ENCODE results near the gene MACROH2A1. TPM values are rescaled to one million over a fixed set of nuclear protein-coding genes. Genes with fewer than 3 reads are reported as not detected.

The MACROH2A1 gene
- total and polyA plus RNA-seq, 2 of the 4 experiments (the other 2 are of a cell fraction), result 122 to 126 TPM

GRCh38 chr5:135296900-135297816 lies 101.9 kb downstream of the MACROH2A1 start:
- H2BK15ac ChIP-seq (ENCODE audit: low read depth, low read length), result peak overlapping the region; percentile 58; the same call in 1 of the 3 replicates
- H3K27ac ChIP-seq (ENCODE audit: insufficient read depth, low read length), result peak overlapping the region; percentile 1; the same call in 1 of the 2 replicates
- no peak overlapping the region for H3K9ac ChIP-seq (ENCODE audit: low read depth, low read length)
- peak overlapping the region; percentile 82 for H3K4ac ChIP-seq (ENCODE audit: low read depth, low read length)
- H2BK5ac ChIP-seq (ENCODE audit: low read depth, low read length, poor library complexity, severe bottlenecking), result peak overlapping the region; percentile 41
- POLR2A ChIA-PET (ENCODE audit: unreplicated experiment), result no interaction called here
- 0 out of 2 replicates have a peak, but pooled peaks cover 3% of the 10 kb centered on the region for H3K9me1 ChIP-seq (ENCODE audit: insufficient read depth, low read length)
- H3K9me3 ChIP-seq (ENCODE audit: control insufficient read depth, insufficient read depth, low read length), result no peaks in the 10 kb centered on the region
- dilution Hi-C loops (cut with HindIII; ENCODE audit: low sequenced_read_pairs, unreplicated experiment) (no loop called here), in situ Hi-C loops (cut with MboI; ENCODE audit: low sequenced_read_pairs) (no loop called here), intact Hi-C loops (cut with micrococcal nuclease) (no loop called here)
- no peaks in the 10 kb centered on the region for H4K20me1 ChIP-seq (ENCODE audit: insufficient read depth, low read length)
- H4K91ac ChIP-seq (ENCODE audit: insufficient read depth, low read depth, low read length), result peak overlapping the region; percentile 66; the same call in 1 of the 2 replicates
- H3K27me3 ChIP-seq (ENCODE audit: control insufficient read depth, insufficient read depth, low read length), result no peaks in the 10 kb centered on the region
- peak overlapping the region; percentile 88 for H2BK120ac ChIP-seq (ENCODE audit: low read depth, low read length)
- H2AK9ac ChIP-seq (replicated peaks; ENCODE audit: low read depth, low read length, poor library complexity), result peak overlapping the region; percentile 68
- peak overlapping the region; percentile 46 to 79; a peak in 1 of 4 replicates for H4K8ac ChIP-seq (ENCODE audit: low read depth in 2 of 2, low read length in 2 of 2)
- H3K56ac ChIP-seq (ENCODE audit: extremely low read depth, insufficient read depth, low read length), result no peak overlapping the region
- H3K4me1 ChIP-seq (ENCODE audit: control insufficient read depth, insufficient read depth, low read length), result peaks cover 4% of the 10 kb centered on the region
- peak overlapping the region; percentile 91 for H3K18ac ChIP-seq (ENCODE audit: low read depth, low read length)
- BruUV-seq (replicated peaks), result no TSS peak
- H2BK20ac ChIP-seq (ENCODE audit: low read depth, low read length), result peak overlapping the region; percentile 71
- peak overlapping the region; percentile 38 for H3K14ac ChIP-seq (replicated peaks; ENCODE audit: low read depth, low read length)
- H4K5ac ChIP-seq (ENCODE audit: low read depth, low read length), result peak overlapping the region; percentile 92
- H3K4me2 ChIP-seq (ENCODE audit: low read depth, low read length), result no peak overlapping the region
- no CpG with 5 or more reads among the region's 5 CpGs for WGBS, 2 experiments (ENCODE audit: extremely low coverage in 2 of 2, insufficient read length in 1 of 2)
- H3K36me3 ChIP-seq (ENCODE audit: control insufficient read depth, insufficient read depth, low read length), result no peaks in the 10 kb centered on the region
- H3K23ac ChIP-seq (ENCODE audit: low read depth, low read length), result peak overlapping the region; percentile 34
- DNase-seq, result no peak
- H2AK5ac ChIP-seq (ENCODE audit: low read depth, low read length), result peak overlapping the region; percentile 81
- H2AFZ ChIP-seq (replicated peaks; ENCODE audit: low read length, poor library complexity), result peak overlapping the region; percentile 69
- CTCF ChIA-PET, result no interaction called here
- no peaks in the 10 kb centered on the region for H3K79me1 ChIP-seq (ENCODE audit: low read depth in 1 of 2, low read length in 2 of 2)
- H3K4me3 ChIP-seq (ENCODE audit: insufficient read depth, low read depth, low read length), result no peak overlapping the region
- ATAC-seq (ENCODE audit: low read depth), result no peak
- no peak for TF ChIP-seq MAZ (IDR thresholded peaks at IDR 0.05; ENCODE audit: borderline replicate concordance, low read depth, low read length)
- TF ChIP-seq BHLHE40 (IDR thresholded peaks at IDR 0.05; ENCODE audit: low read depth, low read length), result no peak
- TF ChIP-seq RCOR1 (IDR thresholded peaks at IDR 0.05; ENCODE audit: insufficient replicate concordance, low read length), result no peak
- TF ChIP-seq CTCF (conservative IDR thresholded peaks at IDR 0.05; ENCODE audit: low read depth, low read length), result no peak
- TF ChIP-seq NFE2L2 (IDR thresholded peaks at IDR 0.05; ENCODE audit: low read depth, low read length), result no peak
- TF ChIP-seq MXI1 (IDR thresholded peaks at IDR 0.05; ENCODE audit: borderline replicate concordance, low read depth, low read length), result no peak
- no peak for TF ChIP-seq POLR2A (IDR thresholded peaks at IDR 0.05; ENCODE audit: low read depth, low read length)
- TF ChIP-seq ELK1 (IDR thresholded peaks at IDR 0.05; ENCODE audit: borderline replicate concordance, low read depth, low read length), result no peak
- TF ChIP-seq SMC3 (IDR thresholded peaks at IDR 0.05; ENCODE audit: low read depth, low read length), result no peak
- no peak for TF ChIP-seq CEBPB (IDR thresholded peaks at IDR 0.05; ENCODE audit: low read depth, low read length)
- no peak for TF ChIP-seq MAFK (IDR thresholded peaks at IDR 0.05; ENCODE audit: low read depth, low read length)
- no peak for TF ChIP-seq RFX5 (IDR thresholded peaks at IDR 0.05; ENCODE audit: low read depth, low read length)
- no peak for TF ChIP-seq CHD1 (IDR thresholded peaks at IDR 0.05; ENCODE audit: low read depth, low read length)
- no peak for TF ChIP-seq USF2 (IDR thresholded peaks at IDR 0.05; ENCODE audit: low read depth, low read length)

All from IMR-90 (cell line).